CD4-positive, alpha-beta memory T cell (primary cell): ENCODE results near the gene HOXC4. TPM values are rescaled to one million over a fixed set of nuclear protein-coding genes. Genes with fewer than 3 reads are reported as not detected.
"Not testable (repeated sequence)": the region's sequence is repeated elsewhere in the genome, so short reads cannot be mapped to it uniquely, and the experiment has no call there.

Experiments used
- CTCF ChIA-PET: fragments of 350-600 bp; sonication (Branson Sonifier 250); formaldehyde crosslinking; loops from one replicate; lab custom pipeline; 2021; ENCODE audit warnings: inconsistent platforms; ENCODE audit not compliant: partially characterized antibody; lab: Charles Lee
- POLR2A ChIA-PET: fragments of 350-600 bp; sonication (Branson Sonifier 250); formaldehyde crosslinking; loops from one replicate; lab custom pipeline; 2021; ENCODE audit not compliant: partially characterized antibody; lab: Charles Lee
- DNase-seq, 5 donors: peaks; one replicate each; pipeline versions ENCODE4 v3.0.0 to v3.0.0-alpha.2; 2020 to 2022; ENCODE audit warnings: mixed read lengths in 1 of 5
- H3K27ac ChIP-seq: one replicate; pipeline ENCODE4 v1.7.0; 2013; ENCODE audit warnings: low read depth, low read length
- H3K27me3 ChIP-seq: 2 replicates; pipeline ENCODE4 v1.7.0; 2013; ENCODE audit warnings: mild to moderate bottlenecking, low read length, moderate library complexity; ENCODE audit not compliant: insufficient read depth
- H3K36me3 ChIP-seq: 2 replicates; pipeline ENCODE4 v1.7.0; 2013; ENCODE audit warnings: mild to moderate bottlenecking, low read length, moderate library complexity; ENCODE audit not compliant: insufficient read depth
- H3K4me1 ChIP-seq: 2 replicates; pipeline ENCODE4 v1.7.0; 2013; ENCODE audit warnings: mild to moderate bottlenecking, low read length, moderate library complexity; ENCODE audit not compliant: insufficient read depth
- H3K4me3 ChIP-seq, 2 donors: one replicate each; pipeline ENCODE4 v1.7.0; 2013; ENCODE audit warnings: low read length in 2 of 2, mild to moderate bottlenecking in 1 of 2
- H3K9me3 ChIP-seq, 2 donors: one replicate each; pipeline ENCODE4 v1.7.0; 2013; ENCODE audit warnings: low read length in 2 of 2, control low read depth in 1 of 2; ENCODE audit not compliant: control insufficient read depth in 1 of 2
- H3K27ac Mint-ChIP-seq, 7 donors: one replicate each; pipeline ENCODE4 v1.8.0; 2020 to 2021; ENCODE audit warnings: mixed read lengths in 7 of 7, mild to moderate bottlenecking in 6 of 7, inconsistent platforms in 3 of 7, moderate library complexity in 3 of 7
- H3K27me3 Mint-ChIP-seq, 2 donors: one replicate each; pipeline ENCODE4 v1.8.0; 2020 to 2021; ENCODE audit warnings: mixed read lengths in 2 of 2
- H3K36me3 Mint-ChIP-seq, 2 donors: one replicate each; pipeline ENCODE4 v1.8.0; 2020 to 2021; ENCODE audit warnings: mixed read lengths in 2 of 2, inconsistent platforms in 1 of 2, mild to moderate bottlenecking in 1 of 2
- H3K4me1 Mint-ChIP-seq, 4 donors: one replicate each; pipeline ENCODE4 v1.8.0; 2020 to 2021; ENCODE audit warnings: mixed read lengths in 4 of 4, mild to moderate bottlenecking in 1 of 4
- H3K4me3 Mint-ChIP-seq, 8 donors: one replicate each; pipeline ENCODE4 v1.8.0; 2020 to 2021; ENCODE audit warnings: mixed read lengths in 8 of 8, mild to moderate bottlenecking in 7 of 8, moderate library complexity in 6 of 8, inconsistent platforms in 3 of 8
- H3K9me3 Mint-ChIP-seq, 8 donors: one replicate each; pipeline ENCODE4 v1.8.0; 2020 to 2021; ENCODE audit warnings: mixed read lengths in 8 of 8, mild to moderate bottlenecking in 5 of 8, inconsistent platforms in 3 of 8, moderate library complexity in 1 of 8
- intact Hi-C: fragments of 100-400 bp; cut with micrococcal nuclease; formaldehyde crosslinking; loops from one replicate; pipeline ENCODE4 v1.15.1; 2023
- polyA plus RNA-seq, 2 donors: library from polyadenylated mRNA; unstranded; fragments of 300-500 nt; fragmentation: Illumina TruSeq; gene quantifications; one replicate each; pipeline ENCODE4 v1.2.3, GENCODE V29; 2021
- total RNA-seq, 2 experiments: library from RNA; stranded (reverse); gene quantifications; one replicate each; pipeline ENCODE4 v1.2.3, GENCODE V29; 2021

The HOXC4 gene
- total and polyA plus RNA-seq, 4 experiments from 2014 or later: not detected

DNA sequence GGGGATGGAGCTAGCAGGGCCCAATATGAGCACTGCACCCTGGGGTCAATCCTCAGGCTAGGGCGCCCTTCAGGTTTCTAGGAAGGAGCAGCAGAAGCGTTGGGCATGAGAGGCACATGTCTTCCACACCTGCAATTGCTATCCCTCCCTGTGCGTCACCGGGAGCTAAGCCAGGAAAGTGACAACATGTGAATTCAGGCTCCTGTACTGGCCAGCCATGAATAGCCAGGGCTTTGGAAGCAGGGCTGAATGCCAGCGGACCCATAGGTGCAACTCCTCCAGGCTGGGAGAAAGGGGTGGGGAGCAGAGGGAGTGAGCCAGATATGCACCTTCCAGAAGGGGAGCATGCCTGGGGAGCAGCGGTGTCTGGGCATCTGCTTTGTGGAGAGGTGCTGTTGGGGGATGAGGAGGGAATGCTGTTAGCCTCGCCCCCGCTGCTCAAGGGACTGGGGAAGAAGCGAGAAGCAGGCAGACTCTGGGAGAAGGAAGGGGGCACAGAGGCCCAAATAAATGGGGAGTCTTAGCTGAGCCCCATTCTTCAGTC is 14.7 kb upstream of the HOXC4 start:
- Mint-ChIP-seq H3K27ac (no peak overlapping the region), H3K9me3 (peaks cover 0 to 5% (median 0%) of the 10 kb centered on the region in 8 donors), H3K36me3 (no peaks in the 10 kb centered on the region), H3K4me3 (no peak overlapping the region), H3K27me3 (peaks cover 54 to 71% of the 10 kb centered on the region in 2 donors), H3K4me1 (peaks cover 3 to 9% (median 7%) of the 10 kb centered on the region in 4 donors)
- DNase-seq: no peak
- peaks cover 6% of the 10 kb centered on the region for H3K4me1 ChIP-seq
- intact Hi-C loops: no loop called here
- ChIA-PET CTCF (no interaction called here), POLR2A (no interaction called here)
- no peaks in the 10 kb centered on the region for H3K36me3 ChIP-seq
- no peak overlapping the region for H3K27ac ChIP-seq
- peaks cover 46% of the 10 kb centered on the region for H3K27me3 ChIP-seq
- no peaks in the 10 kb centered on the region for H3K9me3 ChIP-seq
- no peak overlapping the region for H3K4me3 ChIP-seq

- H3K4me3 ChIP-seq: no peak overlapping the region
- Mint-ChIP-seq H3K4me3 (no peak overlapping the region), H3K4me1 (peaks cover 2 to 6% (median 4%) of the 10 kb centered on the region in 4 donors), H3K36me3 (no peaks in the 10 kb centered on the region), H3K27me3 (peaks cover 57 to 74% of the 10 kb centered on the region in 2 donors), H3K27ac (no peak overlapping the region), H3K9me3 (peaks cover 0 to 3% (median 0%) of the 10 kb centered on the region in 8 donors)
- POLR2A ChIA-PET: no interaction called here
- H3K27me3 ChIP-seq: peaks cover 46% of the 10 kb centered on the region
- H3K4me1 ChIP-seq: no peaks in the 10 kb centered on the region
- H3K9me3 ChIP-seq: no peaks in the 10 kb centered on the region
- no peaks in the 10 kb centered on the region for H3K36me3 ChIP-seq
- intact Hi-C loops: no loop called here
- DNase-seq: no peak
- no peak overlapping the region for H3K27ac ChIP-seq
- CTCF ChIA-PET: no interaction called here
Observed at GRCh38 chr12:54039417-54040147, 14.1 kb upstream of the HOXC4 start.

- intact Hi-C loops: no loop called here
- Histone ChIP-seq H3K36me3 (no peaks in the 10 kb centered on the region), H3K27ac (no peak overlapping the region), H3K27me3 (peaks cover 46% of the 10 kb centered on the region), H3K4me3 (no peak overlapping the region), H3K9me3 (no peaks in the 10 kb centered on the region), H3K4me1 (no peaks in the 10 kb centered on the region)
- no peak overlapping the region for H3K4me3 Mint-ChIP-seq
- no peak overlapping the region for H3K27ac Mint-ChIP-seq
- no peak for DNase-seq
- no peaks in the 10 kb centered on the region for H3K36me3 Mint-ChIP-seq
- ChIA-PET CTCF (no interaction called here), POLR2A (no interaction called here)
- peaks cover 58 to 76% of the 10 kb centered on the region in 2 donors for H3K27me3 Mint-ChIP-seq
- H3K9me3 Mint-ChIP-seq: peaks cover 0 to 2% (median 0%) of the 10 kb centered on the region in 8 donors
- peaks cover under 1 to 4% (median 1%) of the 10 kb centered on the region in 4 donors for H3K4me1 Mint-ChIP-seq
Observed at GRCh38 chr12:54040148-54040494, 13.5 kb upstream of the HOXC4 start.

GRCh38 chr12:54040648-54041047 is 13.0 kb upstream of the HOXC4 start:
- Mint-ChIP-seq H3K36me3 (no peaks in the 10 kb centered on the region), H3K4me1 (peaks cover 0 to 4% (median under 1%) of the 10 kb centered on the region in 4 donors), H3K27ac (no peak overlapping the region), H3K27me3 (peaks cover 59 to 76% of the 10 kb centered on the region in 2 donors), H3K4me3 (no peak overlapping the region), H3K9me3 (peaks cover 0 to 2% (median 0%) of the 10 kb centered on the region in 8 donors)
- no peak overlapping the region for H3K27ac ChIP-seq
- ChIA-PET POLR2A (no interaction called here), CTCF (interaction anchor here (1.2 kb wide), 1 partner anchor 13 kb away, joined by 3 read pairs; the partner anchor contains the start of gene HOXC4)
- DNase-seq: no peak
- H3K4me3 ChIP-seq: no peak overlapping the region
- intact Hi-C loops: no loop called here
- no peaks in the 10 kb centered on the region for H3K9me3 ChIP-seq
- no peaks in the 10 kb centered on the region for H3K4me1 ChIP-seq
- H3K27me3 ChIP-seq: peaks cover 48% of the 10 kb centered on the region
- H3K36me3 ChIP-seq: no peaks in the 10 kb centered on the region

DNA sequence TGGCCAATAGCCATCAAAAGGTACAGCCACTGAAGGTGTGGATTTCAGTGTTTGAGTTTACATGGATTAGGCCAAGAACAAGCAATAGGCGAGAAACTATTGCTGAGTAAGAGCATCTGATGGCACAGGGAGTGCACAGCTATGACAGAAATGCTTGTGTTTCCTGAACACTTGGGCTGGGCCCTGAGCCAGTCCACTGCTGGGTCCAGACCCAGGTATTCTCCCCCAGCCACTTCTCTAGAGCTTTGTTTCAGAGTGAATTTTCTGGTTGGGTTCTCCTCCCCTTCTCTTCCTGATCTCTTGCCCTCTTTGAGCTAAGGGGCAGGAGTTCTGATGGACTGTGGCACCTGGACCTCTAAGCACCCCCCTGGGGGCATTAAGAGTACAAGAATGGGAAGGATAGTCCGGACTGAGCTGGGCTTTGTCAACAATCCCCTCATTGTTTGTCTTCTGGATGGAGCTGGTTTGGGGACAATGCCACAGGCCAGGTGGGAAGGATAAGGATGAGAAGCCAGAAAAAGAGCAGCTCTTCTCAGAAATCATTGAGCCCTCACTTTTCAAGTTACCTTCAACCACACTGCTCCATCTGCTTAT is 12.4 kb upstream of the HOXC4 start:
- DNase-seq: no peak
- intact Hi-C loops: no loop called here
- H3K4me3 Mint-ChIP-seq: no peak overlapping the region
- peaks cover 0 to 2% (median 0%) of the 10 kb centered on the region in 8 donors for H3K9me3 Mint-ChIP-seq
- H3K27me3 Mint-ChIP-seq: peaks cover 58 to 74% of the 10 kb centered on the region in 2 donors
- no peak overlapping the region for H3K27ac ChIP-seq
- no peak overlapping the region for H3K27ac Mint-ChIP-seq
- H3K36me3 Mint-ChIP-seq: no peaks in the 10 kb centered on the region
- POLR2A ChIA-PET: interaction anchor here (0.6 kb wide), 1 partner anchor 13 kb away, joined by 5 read pairs; no protein-coding TSS in a partner anchor
- CTCF ChIA-PET: interaction anchor here (0.6 to 1.2 kb wide), 2 partner anchors 13 to 151 kb away, joined by 3 read pairs; partner anchors contain the start of gene HOXC4
- no peak overlapping the region for H3K4me3 ChIP-seq
- no peaks in the 10 kb centered on the region for H3K36me3 ChIP-seq
- peaks cover 53% of the 10 kb centered on the region for H3K27me3 ChIP-seq
- no peaks in the 10 kb centered on the region for H3K9me3 ChIP-seq
- peaks cover 0 to 4% (median under 1%) of the 10 kb centered on the region in 4 donors for H3K4me1 Mint-ChIP-seq
- H3K4me1 ChIP-seq: no peaks in the 10 kb centered on the region

GRCh38 chr12:54042033-54042432 is 11.6 kb upstream of the HOXC4 start:
- H3K9me3 ChIP-seq, H3K9me3 Mint-ChIP-seq, H3K27ac ChIP-seq, H3K4me1 Mint-ChIP-seq, H3K4me3 ChIP-seq, H3K36me3 Mint-ChIP-seq, H3K36me3 ChIP-seq, intact Hi-C loops, H3K4me1 ChIP-seq, POLR2A ChIA-PET, H3K27ac Mint-ChIP-seq, CTCF ChIA-PET, H3K4me3 Mint-ChIP-seq, DNase-seq: not testable (repeated sequence)
- H3K27me3 Mint-ChIP-seq: peaks cover 62 to 77% of the 10 kb centered on the region in 2 donors
- H3K27me3 ChIP-seq: peaks cover 60% of the 10 kb centered on the region
